ENCODE results near the gene SPECC1.

The SPECC1 gene

GRCh38 chr17:20210614-20211013 lies 201.5 kb downstream of the SPECC1 start:
- TF ChIP-seq, protein P1, sequence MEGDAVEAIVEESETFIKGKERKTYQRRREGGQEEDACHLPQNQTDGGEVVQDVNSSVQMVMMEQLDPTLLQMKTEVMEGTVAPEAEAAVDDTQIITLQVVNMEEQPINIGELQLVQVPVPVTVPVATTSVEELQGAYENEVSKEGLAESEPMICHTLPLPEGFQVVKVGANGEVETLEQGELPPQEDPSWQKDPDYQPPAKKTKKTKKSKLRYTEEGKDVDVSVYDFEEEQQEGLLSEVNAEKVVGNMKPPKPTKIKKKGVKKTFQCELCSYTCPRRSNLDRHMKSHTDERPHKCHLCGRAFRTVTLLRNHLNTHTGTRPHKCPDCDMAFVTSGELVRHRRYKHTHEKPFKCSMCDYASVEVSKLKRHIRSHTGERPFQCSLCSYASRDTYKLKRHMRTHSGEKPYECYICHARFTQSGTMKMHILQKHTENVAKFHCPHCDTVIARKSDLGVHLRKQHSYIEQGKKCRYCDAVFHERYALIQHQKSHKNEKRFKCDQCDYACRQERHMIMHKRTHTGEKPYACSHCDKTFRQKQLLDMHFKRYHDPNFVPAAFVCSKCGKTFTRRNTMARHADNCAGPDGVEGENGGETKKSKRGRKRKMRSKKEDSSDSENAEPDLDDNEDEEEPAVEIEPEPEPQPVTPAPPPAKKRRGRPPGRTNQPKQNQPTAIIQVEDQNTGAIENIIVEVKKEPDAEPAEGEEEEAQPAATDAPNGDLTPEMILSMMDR (conservative IDR thresholded peaks at IDR 0.05): no peak
- H3K27ac ChIP-seq: no peak overlapping the region

DNA sequence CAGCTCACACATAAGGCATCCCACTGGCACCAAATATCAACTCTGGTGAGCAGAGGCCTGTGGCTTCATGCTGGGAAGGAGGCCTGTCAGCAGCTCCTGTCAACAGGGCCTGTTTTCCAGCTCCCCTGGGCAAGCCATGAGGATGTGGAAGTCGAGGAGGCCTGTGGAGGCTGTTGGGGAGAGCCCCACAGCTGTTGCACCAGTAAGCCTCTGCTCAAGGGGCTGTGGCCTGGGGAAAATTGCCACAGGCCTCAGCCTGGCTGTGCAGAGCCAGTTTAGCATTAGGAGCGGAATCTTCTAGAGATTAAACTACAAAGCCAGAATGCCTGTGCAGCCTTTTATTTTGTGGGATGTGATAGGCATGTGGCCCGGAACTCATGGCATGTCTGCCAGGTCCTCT lies 202.1 kb downstream of the SPECC1 start:
- TF ChIP-seq, protein P1 (conservative IDR thresholded peaks at IDR 0.05): no peak
- H3K27ac ChIP-seq: no peak overlapping the region

DNA sequence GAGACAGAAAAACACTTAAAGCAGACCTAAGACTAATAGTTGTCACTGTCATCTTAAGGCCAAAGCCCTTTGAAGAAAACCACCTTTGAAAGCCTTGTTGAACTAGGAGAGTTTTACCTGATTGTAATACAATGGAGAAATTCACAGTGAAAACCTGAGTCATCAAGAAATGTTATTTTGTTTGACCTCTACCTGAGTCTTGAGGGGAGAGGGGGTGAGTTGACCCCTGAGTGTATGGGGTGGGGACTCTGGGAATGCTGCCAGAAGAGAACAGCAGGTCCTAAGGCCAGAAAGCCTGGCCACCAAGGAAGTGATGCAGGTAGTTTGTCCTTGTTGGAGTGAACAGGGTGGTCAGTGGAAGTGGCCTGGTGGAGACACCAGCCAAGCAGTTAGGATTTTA lies 204.3 kb downstream of the SPECC1 start:
- H3K27ac ChIP-seq: no peak overlapping the region
- TF ChIP-seq, protein P1 (conservative IDR thresholded peaks at IDR 0.05): no peak

GRCh38 chr17:20214794-20215193 lies 205.6 kb downstream of the SPECC1 start:
- no peak overlapping the region for H3K27ac ChIP-seq
- TF ChIP-seq, protein P1 (conservative IDR thresholded peaks at IDR 0.05): no peak

DNA sequence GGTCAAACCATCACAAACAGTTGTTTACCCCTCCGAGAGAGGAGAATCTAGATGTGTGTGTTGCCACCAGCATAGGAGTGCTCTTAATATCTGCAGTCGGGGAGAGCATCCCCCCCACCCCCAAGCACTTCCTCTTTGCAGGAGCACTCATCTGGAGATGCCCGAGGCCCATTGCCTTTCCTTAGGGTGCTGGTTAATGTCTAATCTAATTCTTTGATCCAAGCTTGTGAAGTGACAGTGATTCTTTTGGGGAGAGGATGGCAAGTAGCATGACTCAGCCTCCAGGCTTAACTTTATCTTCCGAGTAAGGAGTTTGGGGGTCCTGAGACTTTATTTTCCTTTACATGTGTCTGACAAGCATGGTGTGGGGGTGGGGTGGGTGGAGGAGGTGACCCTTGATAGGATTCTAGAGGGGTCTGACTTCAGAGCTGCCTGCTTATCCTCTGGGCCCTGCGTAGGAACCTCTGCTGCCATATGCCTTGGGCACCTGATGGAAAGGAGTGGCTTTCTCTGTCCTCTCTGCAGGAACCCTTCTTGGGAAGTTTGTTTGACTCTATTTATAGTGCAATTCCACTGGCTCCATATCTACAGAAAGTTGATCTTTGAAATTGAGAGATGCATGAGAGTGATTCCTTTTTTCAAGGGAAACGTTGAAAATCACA lies 207.1 kb downstream of the SPECC1 start:
- no peak overlapping the region for H3K27ac ChIP-seq
- TF ChIP-seq, protein P1 (conservative IDR thresholded peaks at IDR 0.05): no peak

- no peak overlapping the region for H3K27ac ChIP-seq
Measured at GRCh38 chr17:20216853-20217252, 207.7 kb downstream of the SPECC1 start.

GRCh38 chr17:20217677-20218076 lies 208.5 kb downstream of the SPECC1 start:
- TF ChIP-seq, protein P1 (conservative IDR thresholded peaks at IDR 0.05): no peak
- H3K27ac ChIP-seq: no peak overlapping the region

More at GRCh38 chr17:20216853-20217252, 207.7 kb downstream of the SPECC1 start:
- TF ChIP-seq, protein P1 (conservative IDR thresholded peaks at IDR 0.05): no peak

Data from VCaP (cell line).